AG09319 (cell line): Measurements from ENCODE around the gene PSMD12.
"Not testable (repeated sequence)": the region's sequence is repeated elsewhere in the genome, so short reads cannot be mapped to it uniquely, and the experiment has no call there.

Experiments used
- DNase-seq: peaks from one replicate; pipeline ENCODE4 v3.0.0-alpha.2; 2010; ENCODE audit warnings: low read depth; ENCODE audit errors: extremely low read depth
- TF ChIP-seq, protein P1 (sequence below): IDR thresholded peaks from 2 replicates; pipeline ENCODE4 v1.5.1; 2011; ENCODE audit warnings: low read depth, mild to moderate bottlenecking, inconsistent platforms, low read length, moderate library complexity

Gene PSMD12

DNA sequence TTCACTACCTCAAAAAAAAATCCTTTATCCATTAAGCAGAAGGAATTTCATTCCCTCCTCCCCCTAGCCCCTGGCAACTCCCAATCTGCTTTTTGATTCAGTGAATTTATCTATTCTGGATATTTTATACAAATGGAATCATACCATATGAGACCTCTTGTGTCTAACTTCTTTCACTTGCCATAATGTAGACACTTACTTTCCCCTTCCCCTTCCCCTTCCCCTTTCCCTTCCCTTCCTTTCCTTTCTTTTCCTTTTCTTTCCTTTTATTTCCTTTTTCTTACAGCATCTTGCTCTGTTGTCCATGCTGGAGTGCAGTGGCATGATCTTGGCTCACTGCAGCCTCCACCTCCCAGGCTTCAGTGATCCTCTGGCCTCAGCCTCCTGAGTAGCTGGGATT is 50.5 kb downstream of the PSMD12 start:
- TF ChIP-seq, protein P1, sequence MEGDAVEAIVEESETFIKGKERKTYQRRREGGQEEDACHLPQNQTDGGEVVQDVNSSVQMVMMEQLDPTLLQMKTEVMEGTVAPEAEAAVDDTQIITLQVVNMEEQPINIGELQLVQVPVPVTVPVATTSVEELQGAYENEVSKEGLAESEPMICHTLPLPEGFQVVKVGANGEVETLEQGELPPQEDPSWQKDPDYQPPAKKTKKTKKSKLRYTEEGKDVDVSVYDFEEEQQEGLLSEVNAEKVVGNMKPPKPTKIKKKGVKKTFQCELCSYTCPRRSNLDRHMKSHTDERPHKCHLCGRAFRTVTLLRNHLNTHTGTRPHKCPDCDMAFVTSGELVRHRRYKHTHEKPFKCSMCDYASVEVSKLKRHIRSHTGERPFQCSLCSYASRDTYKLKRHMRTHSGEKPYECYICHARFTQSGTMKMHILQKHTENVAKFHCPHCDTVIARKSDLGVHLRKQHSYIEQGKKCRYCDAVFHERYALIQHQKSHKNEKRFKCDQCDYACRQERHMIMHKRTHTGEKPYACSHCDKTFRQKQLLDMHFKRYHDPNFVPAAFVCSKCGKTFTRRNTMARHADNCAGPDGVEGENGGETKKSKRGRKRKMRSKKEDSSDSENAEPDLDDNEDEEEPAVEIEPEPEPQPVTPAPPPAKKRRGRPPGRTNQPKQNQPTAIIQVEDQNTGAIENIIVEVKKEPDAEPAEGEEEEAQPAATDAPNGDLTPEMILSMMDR: no peak
- no peak for DNase-seq

DNA sequence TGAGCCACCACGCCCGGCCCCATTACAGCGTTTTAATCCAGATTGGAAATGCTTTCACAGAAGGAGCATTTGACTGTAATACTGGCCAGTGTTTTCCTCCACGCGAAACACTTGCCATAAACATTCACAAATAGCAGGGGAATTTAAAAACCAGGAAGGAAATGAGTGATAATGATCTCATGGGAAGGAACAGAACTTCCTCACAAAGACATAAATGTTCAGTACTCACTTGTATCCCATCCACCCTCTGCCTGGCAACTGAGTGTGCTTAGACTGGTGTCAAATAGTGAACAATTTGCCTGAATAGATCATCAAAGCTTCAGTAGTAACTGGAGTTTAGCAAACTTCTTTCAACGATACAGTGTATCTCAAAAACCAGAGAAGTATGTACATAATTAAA is 54.1 kb downstream of the PSMD12 start:
- TF ChIP-seq, protein P1: no peak
- DNase-seq: no peak

DNA sequence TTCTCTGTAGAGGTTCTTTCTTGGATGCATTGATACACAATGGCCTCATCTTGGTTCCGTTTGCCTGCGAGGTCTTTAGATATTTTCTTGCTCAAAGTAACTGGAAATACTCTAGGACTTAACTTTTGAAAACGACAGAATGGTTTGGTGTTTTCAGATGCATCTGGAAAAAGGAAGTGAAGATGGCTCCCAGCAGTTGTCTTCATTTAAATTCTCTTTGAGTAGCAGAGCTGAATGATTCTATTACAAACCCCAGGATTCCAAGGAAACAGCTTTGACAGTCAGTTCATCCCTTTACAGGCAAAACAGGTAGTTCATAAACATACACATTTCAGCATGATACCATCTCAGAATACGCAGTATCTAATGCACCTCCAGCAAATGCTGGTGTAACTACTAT is 54.8 kb downstream of the PSMD12 start:
- TF ChIP-seq, protein P1: no peak

DNA sequence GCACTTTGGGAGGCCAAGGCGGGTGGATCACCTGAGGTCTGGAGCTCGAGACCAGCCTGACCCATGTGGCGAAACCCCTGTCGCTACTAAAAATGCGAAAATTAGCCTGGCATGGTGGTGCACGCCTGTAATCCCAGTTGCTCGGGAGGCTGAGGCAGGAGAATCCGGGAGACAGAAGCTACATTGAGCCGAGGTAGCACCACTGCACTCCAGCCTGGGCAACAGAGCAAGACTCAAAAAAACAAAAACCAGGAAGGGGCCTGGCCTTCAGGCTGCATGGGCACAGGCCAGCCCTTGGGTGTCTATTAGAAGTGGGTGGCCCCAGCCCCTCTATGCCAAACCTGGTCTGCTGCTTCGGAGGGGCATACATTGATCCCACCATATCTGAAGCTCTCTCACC is 56.0 kb downstream of the PSMD12 start:
- TF ChIP-seq, protein P1: no peak
- no peak for DNase-seq

More for the DNA sequence above, 54.8 kb downstream of the PSMD12 start:
- no peak for DNase-seq

DNA sequence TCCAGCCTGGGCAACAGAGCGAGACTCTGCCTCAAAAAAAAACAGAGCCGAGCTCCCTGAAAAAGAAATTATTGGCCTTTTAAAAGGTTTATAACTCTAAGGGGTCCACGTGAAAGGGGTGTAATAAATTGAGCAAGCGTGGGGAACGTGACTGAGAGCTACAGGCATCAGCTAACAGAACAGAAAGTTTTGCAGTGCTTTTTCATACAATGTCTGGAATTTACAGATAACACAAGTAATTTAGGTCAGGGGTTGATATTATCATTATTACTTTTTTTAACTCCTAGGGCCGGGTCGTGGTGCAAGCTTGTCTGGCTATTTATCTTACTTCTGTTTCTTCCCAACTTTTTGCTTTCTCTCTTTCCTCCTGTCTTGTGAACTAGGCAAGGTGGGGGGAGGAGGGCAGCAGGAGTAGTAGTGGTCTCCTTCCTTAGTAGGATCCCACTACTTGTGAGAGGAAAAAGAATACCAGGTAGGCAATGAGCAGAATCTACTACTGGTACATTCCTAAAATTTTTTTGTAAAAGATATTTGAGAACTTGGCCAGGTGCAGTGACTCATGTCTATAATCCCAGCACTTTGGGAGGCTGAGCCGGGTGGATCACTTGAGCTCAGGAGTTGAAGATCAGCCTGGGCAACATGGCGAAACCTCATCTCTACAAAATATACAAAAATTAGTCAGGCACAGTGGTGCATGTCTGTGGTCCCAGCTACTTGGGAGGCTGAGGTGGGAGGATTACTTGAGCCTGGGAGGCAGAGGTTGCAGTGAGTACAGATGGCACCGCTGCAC is 60.7 kb downstream of the PSMD12 start:
- DNase-seq: not testable (repeated sequence)

DNA sequence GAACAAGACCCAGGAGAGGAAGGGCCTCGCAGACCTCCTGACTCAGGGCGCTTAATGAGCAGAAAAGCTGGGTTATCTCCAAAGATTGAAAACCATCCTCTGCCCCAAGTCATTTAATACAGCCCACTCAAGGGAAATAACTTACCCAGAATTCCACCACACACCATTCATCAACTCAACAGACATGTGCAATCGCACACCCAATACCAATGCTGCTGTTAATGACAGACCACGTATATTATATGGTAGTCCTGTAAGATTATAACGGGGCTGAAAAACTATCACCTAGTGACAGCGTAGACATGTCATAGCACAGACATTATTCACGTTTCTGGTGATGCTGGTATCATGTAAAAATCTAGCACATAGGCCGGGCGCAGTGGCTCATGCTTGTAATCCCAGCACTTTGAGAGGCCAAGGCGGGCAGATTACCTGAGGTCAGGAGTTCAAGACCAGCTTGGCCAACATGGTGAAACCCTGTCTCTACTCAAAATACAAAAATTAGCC is 68.9 kb downstream of the PSMD12 start:
- TF ChIP-seq, protein P1: no peak
- no peak for DNase-seq

DNA sequence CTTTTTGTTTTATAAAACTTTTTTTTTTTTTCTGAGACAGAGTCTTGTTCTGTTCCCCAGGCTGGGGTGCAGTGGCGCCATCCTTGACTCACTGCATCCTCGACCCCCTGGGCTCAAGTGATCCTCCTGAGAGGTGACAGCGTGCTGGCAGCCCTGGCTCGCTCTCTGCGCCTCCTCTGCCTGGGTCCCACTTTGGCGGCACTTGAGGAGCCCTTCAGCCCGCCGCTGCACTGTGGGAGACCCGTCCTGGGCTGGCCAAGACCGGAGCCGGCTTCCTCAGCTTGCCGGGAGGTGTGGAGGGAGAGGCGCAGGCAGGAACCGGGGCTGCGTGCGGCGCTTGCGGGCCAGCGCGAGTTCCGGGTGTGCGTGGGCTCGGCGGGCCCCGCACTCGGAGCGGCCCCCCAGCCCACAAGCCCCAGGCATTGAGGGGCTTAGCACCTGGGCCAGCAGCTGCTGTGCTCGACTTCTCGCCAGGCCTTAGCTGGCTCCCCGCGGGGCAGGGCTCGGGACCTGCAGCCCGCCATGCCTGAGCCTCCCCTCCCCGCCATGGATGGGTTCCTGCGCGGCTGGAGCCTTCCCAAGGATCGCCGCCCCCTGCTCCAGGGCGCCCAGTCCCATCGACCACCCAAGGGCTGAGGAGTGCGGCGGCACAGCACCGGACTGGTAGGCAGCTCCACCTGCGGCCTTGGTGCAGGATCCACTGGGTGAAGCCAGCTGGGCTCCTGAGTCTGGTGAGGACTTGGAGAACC is 71.8 kb downstream of the PSMD12 start:
- no peak for DNase-seq
- TF ChIP-seq, protein P1: no peak
